ENCODE results near the gene HBG2. TPM values are rescaled to one million over a fixed set of nuclear protein-coding genes. Genes with fewer than 3 reads are reported as not detected.

Gene HBG2
- total and polyA plus RNA-seq, 10 donors: 0.29 to 19.6 (median 4.2) TPM; not detected in 3

GRCh38 chr11:5282628-5283027, 28.0 kb upstream of the HBG2 start:
- Histone ChIP-seq H3K9me3 (no peaks in the 10 kb centered on the region), H3K4me3 (no peak overlapping the region), H3K4me1 (no peaks in the 10 kb centered on the region), H3K27ac (no peak overlapping the region), H3K27me3 (replicated peaks in 1 of 7) (no peaks in the 10 kb centered on the region), H3K36me3 (no peaks in the 10 kb centered on the region)
- intact Hi-C loops (cut with DNase I; ENCODE audit: low total_unique reads): no loop called here
- 58 to 85% (median 79%) methylated on average over 2 of the region's 2 CpGs for WGBS, 5 donors
- DNase-seq: no peak
- no peak for TF ChIP-seq POLR2AphosphoS5 (IDR thresholded peaks at IDR 0.05)
- TF ChIP-seq CTCF (IDR thresholded peaks at IDR 0.05 in 8 of 11, conservative IDR thresholded peaks at IDR 0.05 in 3 of 11): no peak
- TF ChIP-seq POLR2A (IDR thresholded peaks at IDR 0.05): no peak

GRCh38 chr11:5281596-5281995, 27.0 kb upstream of the HBG2 start:
- intact Hi-C loops (cut with DNase I; ENCODE audit: low total_unique reads): no loop called here
- TF ChIP-seq POLR2A (IDR thresholded peaks at IDR 0.05) (no peak), POLR2AphosphoS5 (IDR thresholded peaks at IDR 0.05) (no peak), CTCF (IDR thresholded peaks at IDR 0.05 in 8 of 11, conservative IDR thresholded peaks at IDR 0.05 in 3 of 11) (no peak)
- Histone ChIP-seq H3K27ac (no peak overlapping the region), H3K9me3 (no peaks in the 10 kb centered on the region), H3K36me3 (no peaks in the 10 kb centered on the region), H3K4me1 (no peaks in the 10 kb centered on the region), H3K27me3 (replicated peaks in 1 of 7) (no peaks in the 10 kb centered on the region), H3K4me3 (no peak overlapping the region)
- no peak for DNase-seq

- TF ChIP-seq CTCF (IDR thresholded peaks at IDR 0.05 in 8 of 11, conservative IDR thresholded peaks at IDR 0.05 in 3 of 11) (no peak), POLR2AphosphoS5 (IDR thresholded peaks at IDR 0.05) (no peak), POLR2A (IDR thresholded peaks at IDR 0.05) (no peak)
- intact Hi-C loops (cut with DNase I; ENCODE audit: low total_unique reads): no loop called here
- no peak for DNase-seq
- H3K27ac ChIP-seq: no peak overlapping the region
- H3K36me3 ChIP-seq: no peaks in the 10 kb centered on the region
- no peak overlapping the region for H3K4me3 ChIP-seq
- H3K27me3 ChIP-seq (replicated peaks in 1 of 7): no peaks in the 10 kb centered on the region
- H3K9me3 ChIP-seq: no peaks in the 10 kb centered on the region
- WGBS, 5 donors: 24 to 46% (median 31%) methylated on average over 3 of the region's 3 CpGs
- H3K4me1 ChIP-seq: no peaks in the 10 kb centered on the region
Observed at GRCh38 chr11:5280582-5281102, 26.1 kb upstream of the HBG2 start.

GRCh38 chr11:5279471-5280090, 25.0 kb upstream of the HBG2 start:
- Histone ChIP-seq H3K4me3 (no peak overlapping the region), H3K9me3 (no peaks in the 10 kb centered on the region), H3K27me3 (replicated peaks in 1 of 7) (no peaks in the 10 kb centered on the region), H3K27ac (no peak overlapping the region), H3K4me1 (no peaks in the 10 kb centered on the region), H3K36me3 (no peaks in the 10 kb centered on the region)
- 71 to 85% (median 81%) methylated on average over 4 of the region's 4 CpGs for WGBS, 5 donors
- no peak for DNase-seq
- intact Hi-C loops (cut with DNase I; ENCODE audit: low total_unique reads): no loop called here
- no peak for TF ChIP-seq POLR2A (IDR thresholded peaks at IDR 0.05)
- no peak for TF ChIP-seq POLR2AphosphoS5 (IDR thresholded peaks at IDR 0.05)
- no peak for TF ChIP-seq CTCF (IDR thresholded peaks at IDR 0.05 in 8 of 11, conservative IDR thresholded peaks at IDR 0.05 in 3 of 11)

Measured in spleen (tissue), 11 donors.